SU-DHL-6 (cell line): ENCODE measurements around the gene BEST1.

Experiments used
- EZH2phosphoT487 ChIP-seq: fragments of 200-600 bp; sonication (generic), shearing (Covaris generic); conservative IDR thresholded peaks from 2 replicates; pipeline ENCODE4 v1.6.1; 2018; ENCODE audit warnings: mild to moderate bottlenecking, antibody characterized with exemption, low read length, moderate library complexity, mixed read lengths
- TF ChIP-seq, protein P1 (sequence below): fragments of 200-600 bp; sonication (generic); IDR thresholded peaks from one replicate; pipeline ENCODE4 v1.5.1; 2017; ENCODE audit warnings: antibody characterized with exemption, mild to moderate bottlenecking, low read length, moderate library complexity; ENCODE audit not compliant: insufficient read depth, poor library complexity, severe bottlenecking

DNA sequence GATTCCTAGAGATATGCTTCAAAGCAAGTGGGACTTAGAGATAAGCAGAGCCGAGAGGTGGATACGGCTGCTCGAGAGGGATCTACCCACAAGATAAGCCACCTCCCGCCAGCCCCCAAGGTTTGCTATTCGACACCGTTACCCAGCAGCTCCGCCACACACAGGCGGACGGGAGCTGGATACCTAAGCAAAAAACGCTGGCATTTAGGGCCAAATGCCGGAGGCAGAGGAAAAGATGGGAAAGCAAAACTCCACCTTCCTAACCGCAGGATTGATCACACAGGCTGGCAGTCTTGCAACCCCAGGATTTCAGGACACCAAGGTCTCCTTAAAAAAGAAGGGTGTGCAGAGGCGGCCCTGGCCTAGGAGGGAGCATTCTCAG lies 16.6 kb downstream of the BEST1 start:
- TF ChIP-seq, protein P1, sequence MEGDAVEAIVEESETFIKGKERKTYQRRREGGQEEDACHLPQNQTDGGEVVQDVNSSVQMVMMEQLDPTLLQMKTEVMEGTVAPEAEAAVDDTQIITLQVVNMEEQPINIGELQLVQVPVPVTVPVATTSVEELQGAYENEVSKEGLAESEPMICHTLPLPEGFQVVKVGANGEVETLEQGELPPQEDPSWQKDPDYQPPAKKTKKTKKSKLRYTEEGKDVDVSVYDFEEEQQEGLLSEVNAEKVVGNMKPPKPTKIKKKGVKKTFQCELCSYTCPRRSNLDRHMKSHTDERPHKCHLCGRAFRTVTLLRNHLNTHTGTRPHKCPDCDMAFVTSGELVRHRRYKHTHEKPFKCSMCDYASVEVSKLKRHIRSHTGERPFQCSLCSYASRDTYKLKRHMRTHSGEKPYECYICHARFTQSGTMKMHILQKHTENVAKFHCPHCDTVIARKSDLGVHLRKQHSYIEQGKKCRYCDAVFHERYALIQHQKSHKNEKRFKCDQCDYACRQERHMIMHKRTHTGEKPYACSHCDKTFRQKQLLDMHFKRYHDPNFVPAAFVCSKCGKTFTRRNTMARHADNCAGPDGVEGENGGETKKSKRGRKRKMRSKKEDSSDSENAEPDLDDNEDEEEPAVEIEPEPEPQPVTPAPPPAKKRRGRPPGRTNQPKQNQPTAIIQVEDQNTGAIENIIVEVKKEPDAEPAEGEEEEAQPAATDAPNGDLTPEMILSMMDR = no peak
- no peak for TF ChIP-seq EZH2phosphoT487
